NCI-H1436 treated with DMSO at 0.1 percent for 48 hours (cell line): ENCODE measurements around the gene VAMP3.
"Not testable (repeated sequence)": the region's sequence is repeated elsewhere in the genome, so short reads cannot be mapped to it uniquely, and the experiment has no call there.

ENCODE experiments used
- DNase-seq: peaks from one replicate; lab custom pipeline; 2025; lab: John Stamatoyannopoulos, UW

The VAMP3 gene

GRCh38 chr1:7768583-7768982, 2.5 kb upstream of the VAMP3 start:
- DNase-seq, result no peak

GRCh38 chr1:7769673-7770412, 1.3 kb upstream of the VAMP3 start:
- DNase-seq, result no peak

GRCh38 chr1:7770669-7770996, 463 bp upstream of the VAMP3 start:
- DNase-seq, result no peak

GRCh38 chr1:7771823-7772299, 765 bp downstream of the VAMP3 start:
- no peak for DNase-seq

GRCh38 chr1:7777591-7777990, 6.5 kb downstream of the VAMP3 start:
- no peak for DNase-seq

- DNase-seq, result no peak
Observed at GRCh38 chr1:7778133-7778628, 7.1 kb downstream of the VAMP3 start.

GRCh38 chr1:7780976-7781375, 9.9 kb downstream of the VAMP3 start:
- DNase-seq, result no peak

GRCh38 chr1:7781501-7781900, 10.4 kb downstream of the VAMP3 start:
- no peak for DNase-seq

GRCh38 chr1:7781923-7782495, 10.9 kb downstream of the VAMP3 start:
- no peak for DNase-seq

GRCh38 chr1:7783178-7783711, 12.1 kb downstream of the VAMP3 start:
- DNase-seq, result no peak

- DNase-seq, result peak; percentile 95
Observed at GRCh38 chr1:7783826-7784491, 12.9 kb downstream of the VAMP3 start, which contains the start of gene PER3. TSS of gene PER3 (plus strand) at chr1:7784291. CDS start at chr1:7784878, 587 bp downstream.

GRCh38 chr1:7784492-7785071, 13.5 kb downstream of the VAMP3 start:
- DNase-seq, result no peak

GRCh38 chr1:7785108-7785507, 14.0 kb downstream of the VAMP3 start:
- no peak for DNase-seq

- DNase-seq, result no peak
Observed at GRCh38 chr1:7786795-7787194, 15.7 kb downstream of the VAMP3 start.

GRCh38 chr1:7789828-7790227, 18.7 kb downstream of the VAMP3 start:
- DNase-seq, result no peak

GRCh38 chr1:7791027-7791426, 19.9 kb downstream of the VAMP3 start:
- not testable (repeated sequence) for DNase-seq

GRCh38 chr1:7795406-7795805, 24.3 kb downstream of the VAMP3 start:
- DNase-seq, result no peak

GRCh38 chr1:7805460-7805859, 34.4 kb downstream of the VAMP3 start:
- DNase-seq, result no peak

- no peak for DNase-seq
Observed at GRCh38 chr1:7808253-7808844, 37.3 kb downstream of the VAMP3 start.

- DNase-seq, result no peak
Observed at GRCh38 chr1:7809742-7810141, 38.6 kb downstream of the VAMP3 start.

- DNase-seq, result no peak
Observed at GRCh38 chr1:7810395-7810794, 39.3 kb downstream of the VAMP3 start.

GRCh38 chr1:7811476-7811875, 40.4 kb downstream of the VAMP3 start:
- no peak for DNase-seq
